Medulla oblongata (tissue), 1 donor: ENCODE data around the gene PPP1R16B.

ENCODE experiments used
- DNase-seq: peaks from one replicate; pipeline ENCODE4 v3.0.0-alpha.2; 2015; ENCODE audit errors: extremely low spot score

PPP1R16B gene

GRCh38 chr20:38895098-38895949 is 89.8 kb downstream of the PPP1R16B start:
- no peak for DNase-seq

GRCh38 chr20:38896009-38896594 is 90.6 kb downstream of the PPP1R16B start:
- DNase-seq = no peak

DNA sequence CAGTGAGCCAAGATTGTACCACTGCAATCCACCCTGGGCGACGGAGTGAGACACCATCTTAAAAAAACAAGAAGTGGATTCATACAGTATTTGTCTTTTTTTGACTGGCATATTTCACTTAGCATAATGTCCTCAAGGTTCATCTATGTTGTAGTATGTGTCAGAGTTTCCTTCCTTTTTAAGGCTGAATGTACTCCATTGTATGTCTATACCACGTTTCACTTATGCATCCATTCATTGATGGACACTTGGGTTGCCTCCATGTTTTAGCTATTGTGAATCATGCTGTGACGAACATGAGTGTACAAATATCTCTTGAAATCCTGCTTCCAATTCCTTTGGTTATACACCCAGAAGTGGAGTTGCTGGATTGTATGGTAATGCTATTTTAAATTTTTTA is 91.8 kb downstream of the PPP1R16B start:
- no peak for DNase-seq

DNA sequence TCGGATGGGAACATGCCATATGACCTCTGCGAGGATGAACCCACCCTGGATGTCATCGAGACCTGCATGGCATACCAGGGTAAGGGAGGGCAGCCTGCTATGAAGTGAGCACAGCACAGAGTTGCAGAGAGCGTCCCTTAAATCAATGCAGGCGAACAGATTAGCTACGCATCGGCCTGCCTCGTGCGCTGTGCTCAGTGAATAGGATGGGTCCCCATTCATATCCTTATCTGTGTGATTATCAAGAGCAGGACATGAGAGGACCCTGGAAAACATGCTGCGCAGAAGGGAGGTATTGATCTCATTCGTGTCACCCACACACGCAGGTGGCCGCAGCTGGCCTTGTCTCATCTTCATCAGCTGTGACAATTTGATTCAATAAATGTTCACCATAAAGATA is 95.1 kb downstream of the PPP1R16B start:
- no peak for DNase-seq

DNA sequence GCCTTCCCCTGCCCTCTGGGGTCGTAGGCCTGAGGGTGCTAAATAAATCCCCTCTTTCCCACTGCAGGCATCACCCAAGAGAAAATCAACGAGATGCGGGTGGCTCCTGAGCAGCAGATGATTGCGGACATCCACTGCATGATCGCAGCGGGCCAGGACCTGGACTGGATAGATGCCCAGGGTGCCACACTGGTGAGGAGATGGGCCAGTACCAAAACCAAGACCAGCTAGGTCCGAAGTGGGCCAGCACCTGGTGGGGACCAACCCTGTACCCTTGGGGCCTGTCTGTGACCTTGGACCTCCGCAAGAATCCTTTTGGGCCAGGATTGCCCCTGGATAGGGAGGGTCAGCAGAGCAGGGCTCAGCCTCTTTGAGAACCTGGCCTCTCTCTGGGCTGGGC is 97.1 kb downstream of the PPP1R16B start:
- DNase-seq = no peak

DNA sequence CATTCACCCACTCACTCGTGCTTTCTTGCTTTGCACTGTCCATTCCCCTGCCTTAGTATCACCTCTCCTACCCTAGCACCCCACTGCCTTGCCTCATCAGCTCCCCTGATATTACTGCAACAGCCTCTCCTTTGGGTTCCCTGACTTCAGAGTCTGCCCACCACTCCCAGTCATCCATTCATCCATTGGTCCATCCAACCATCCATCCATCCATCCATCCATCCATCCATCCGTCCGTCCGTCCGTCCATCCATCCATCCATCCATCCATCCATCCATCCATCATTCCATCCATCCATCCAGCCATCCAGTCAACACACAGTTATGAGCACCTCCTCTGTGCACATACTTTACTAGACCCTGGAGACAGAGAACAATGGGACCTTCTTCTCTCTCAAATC is 97.8 kb downstream of the PPP1R16B start:
- no peak for DNase-seq

DNA sequence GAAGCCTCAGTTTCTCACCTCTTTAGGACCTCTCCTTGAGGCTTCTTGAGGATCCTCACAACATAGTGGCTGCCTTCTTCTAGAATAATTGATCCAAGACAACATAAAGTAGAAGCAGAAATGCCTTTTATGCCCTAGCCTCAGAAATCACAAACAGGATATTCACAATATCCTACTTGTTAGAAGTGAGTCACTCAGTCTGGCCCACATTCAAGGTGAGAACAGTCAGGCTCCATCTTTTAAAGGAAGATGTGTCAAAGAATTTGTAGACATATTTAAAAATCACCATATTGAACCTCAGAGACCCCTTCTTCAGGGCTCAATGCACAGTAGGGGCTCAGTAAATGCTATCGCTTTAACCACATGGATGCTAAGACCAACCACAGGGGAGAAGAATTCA is 99.9 kb downstream of the PPP1R16B start:
- DNase-seq = no peak

- DNase-seq = no peak
These were observed 102.6 kb downstream of the PPP1R16B start for GRCh38 chr20:38907918-38908677.

GRCh38 chr20:38915355-38915754 is 109.9 kb downstream of the PPP1R16B start:
- no peak for DNase-seq

DNA sequence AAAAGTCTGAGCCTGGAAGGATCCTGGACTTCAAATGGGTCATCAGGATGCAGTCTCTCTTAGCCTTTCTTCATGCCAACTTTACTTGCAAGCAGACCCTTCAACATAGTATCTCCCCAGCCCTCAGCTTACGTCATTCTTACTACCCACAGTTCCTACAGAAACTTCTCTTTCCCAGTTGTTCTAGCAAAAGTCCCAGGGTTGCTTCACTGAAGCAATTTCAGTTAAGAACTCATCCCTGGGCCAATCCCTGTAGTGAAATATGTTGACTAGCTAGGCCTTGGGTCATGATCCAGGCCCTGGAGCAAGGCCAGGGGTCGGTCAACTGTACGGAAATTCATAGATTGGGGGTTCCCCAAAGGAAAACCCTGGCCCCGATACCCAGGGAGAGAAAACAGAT is 112.2 kb downstream of the PPP1R16B start:
- DNase-seq = no peak

- no peak for DNase-seq
These were observed 112.7 kb downstream of the PPP1R16B start for GRCh38 chr20:38918172-38918571.

DNA sequence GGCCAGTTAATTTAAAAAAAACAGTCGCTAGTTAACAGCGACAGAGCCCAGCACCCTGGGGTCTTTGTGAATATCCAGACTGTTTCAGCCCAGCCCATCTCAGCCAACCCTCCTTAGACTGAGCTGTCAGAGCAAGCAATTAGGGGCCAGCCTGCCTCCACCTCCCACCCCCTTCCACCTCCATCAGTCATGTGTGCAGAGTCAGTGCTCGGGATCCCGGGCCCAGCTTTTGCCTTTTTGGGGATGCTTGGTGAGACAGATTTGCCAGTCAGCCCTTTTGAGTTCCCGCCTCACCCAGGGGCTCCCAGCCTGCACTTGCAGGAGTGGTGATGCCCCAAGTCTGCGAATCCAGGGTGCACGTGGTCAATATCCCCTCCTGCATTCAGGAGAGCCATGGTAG is 114.2 kb downstream of the PPP1R16B start:
- no peak for DNase-seq

- no peak for DNase-seq
These were observed 114.9 kb downstream of the PPP1R16B start for GRCh38 chr20:38920411-38920810.

DNA sequence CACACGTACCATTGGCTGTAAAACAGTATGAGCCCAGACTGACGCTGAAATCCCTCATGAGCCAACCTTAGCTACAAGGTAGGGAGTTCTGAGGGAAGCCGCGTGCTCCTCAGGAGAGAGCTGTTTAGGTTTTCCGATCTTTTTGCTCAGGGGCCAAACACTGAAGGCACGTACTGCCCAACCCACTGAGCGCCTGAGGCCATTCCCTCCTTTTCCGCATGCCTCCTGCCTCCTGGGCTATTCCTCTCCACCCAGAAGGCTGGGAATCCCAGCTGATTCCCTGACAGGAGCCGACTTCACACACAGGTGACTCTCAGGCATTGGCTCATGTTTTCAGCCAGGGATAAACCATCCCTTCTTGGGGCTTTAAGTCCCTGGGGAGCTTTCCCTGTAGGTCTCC is 115.4 kb downstream of the PPP1R16B start:
- DNase-seq = no peak

DNA sequence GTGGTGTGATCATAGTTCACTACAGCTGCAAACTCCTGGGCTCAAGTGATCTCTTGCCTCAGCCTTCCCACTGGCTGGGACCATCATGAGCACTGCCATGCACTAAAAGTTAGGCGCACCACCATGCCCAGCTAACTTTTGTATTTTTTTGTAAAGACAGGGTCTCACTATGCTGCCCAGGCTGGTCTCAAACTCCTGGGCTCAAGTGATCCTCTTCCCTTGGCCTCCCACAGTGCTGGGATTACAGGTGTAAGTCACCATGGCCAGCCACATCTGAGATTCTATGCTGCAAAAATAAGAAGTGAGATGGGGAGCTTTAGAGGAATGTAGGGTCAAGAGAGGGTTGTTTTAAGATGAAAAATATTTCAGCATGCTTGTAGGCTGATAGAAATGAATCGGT is 119.2 kb downstream of the PPP1R16B start:
- no peak for DNase-seq

- peak; percentile 97 for DNase-seq
These were observed 120.8 kb downstream of the PPP1R16B start, which contains the start of gene FAM83D for GRCh38 chr20:38926142-38926933. TSS of gene FAM83D (plus strand) at chr20:38926417. CDS start at chr20:38926443, 26 bp downstream.

GRCh38 chr20:38926934-38927616 is 121.6 kb downstream of the PPP1R16B start:
- no peak for DNase-seq

DNA sequence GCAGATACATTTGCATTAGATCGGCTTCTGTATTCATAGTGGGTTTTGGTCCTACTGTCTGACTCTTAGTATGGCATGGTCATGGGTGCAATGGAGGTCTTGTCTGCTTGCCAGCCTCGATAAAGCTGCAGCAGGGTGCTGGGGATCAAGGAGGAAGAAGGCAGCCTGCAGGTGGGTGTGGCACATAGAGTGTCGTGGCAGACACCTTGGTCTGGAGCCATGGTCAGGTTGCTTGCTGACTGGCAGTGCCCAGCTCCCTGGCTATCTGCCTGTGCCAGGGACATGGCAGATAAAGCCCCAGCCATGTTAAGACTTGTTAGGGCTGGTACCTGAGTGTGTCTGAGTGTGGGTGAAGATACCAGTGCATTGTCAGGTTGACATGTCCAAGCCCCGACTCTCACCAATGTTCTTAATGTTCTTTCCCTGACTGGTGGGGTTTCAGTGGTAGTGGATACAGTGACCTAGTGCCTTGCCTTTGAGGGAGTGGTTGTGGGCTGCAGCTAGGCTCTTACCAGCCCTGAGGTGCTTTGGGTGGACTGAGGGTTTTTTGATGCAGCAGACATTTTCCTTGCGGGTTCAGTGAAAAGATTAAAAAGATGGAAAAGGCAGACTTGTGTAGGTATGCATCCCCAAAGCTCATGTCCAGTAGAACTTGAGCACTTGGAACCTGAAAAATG is 122.5 kb downstream of the PPP1R16B start:
- DNase-seq = no peak

DNA sequence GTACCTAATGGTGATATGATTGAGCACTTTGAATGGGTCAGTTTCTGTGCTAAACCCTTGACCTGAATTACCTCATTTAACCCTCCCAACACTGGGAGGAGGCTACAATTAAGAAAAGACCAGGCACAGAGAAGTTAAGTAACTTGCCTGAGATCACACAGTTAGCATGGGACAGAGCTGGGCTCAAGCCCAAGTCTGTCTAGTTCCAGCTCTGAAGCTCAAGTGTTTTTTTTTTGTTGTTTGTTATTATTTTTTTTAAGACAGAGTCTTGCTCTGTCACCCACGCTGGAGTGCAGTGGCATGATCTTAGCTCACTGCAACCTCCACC is 124.7 kb downstream of the PPP1R16B start:
- DNase-seq = no peak

DNA sequence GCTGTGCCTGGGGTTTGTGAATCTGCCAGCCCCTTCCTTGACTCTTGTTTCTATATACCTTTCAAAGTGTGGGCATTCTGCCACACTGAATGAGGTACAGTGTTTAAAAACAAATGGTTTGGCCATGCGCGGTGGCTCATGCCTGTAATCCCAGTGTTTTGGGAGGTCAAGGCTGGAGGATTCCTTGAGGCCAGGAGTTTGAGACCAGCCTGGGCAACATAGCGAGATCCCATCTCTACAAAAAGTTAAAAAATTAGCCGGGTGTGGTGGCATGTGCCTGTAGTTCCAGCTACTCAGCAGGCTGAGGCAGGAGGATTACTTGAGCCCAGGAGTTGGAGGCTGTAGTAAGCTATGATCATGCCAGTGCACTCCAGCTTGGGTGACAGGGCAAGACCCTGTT is 126.5 kb downstream of the PPP1R16B start:
- DNase-seq = no peak
